C4-2B (cell line): ENCODE results near the gene ADCY9.

ENCODE experiments used
- ZFX ChIP-seq: fragments of 450-650 bp; IDR thresholded peaks from 2 replicates; pipeline ENCODE4 v1.6.1; 2017
- TF ChIP-seq, protein P1 (sequence below): fragments of 450-650 bp; conservative IDR thresholded peaks from 2 replicates; pipeline ENCODE4 v1.5.1; 2017; ENCODE audit warnings: mild to moderate bottlenecking

DNA sequence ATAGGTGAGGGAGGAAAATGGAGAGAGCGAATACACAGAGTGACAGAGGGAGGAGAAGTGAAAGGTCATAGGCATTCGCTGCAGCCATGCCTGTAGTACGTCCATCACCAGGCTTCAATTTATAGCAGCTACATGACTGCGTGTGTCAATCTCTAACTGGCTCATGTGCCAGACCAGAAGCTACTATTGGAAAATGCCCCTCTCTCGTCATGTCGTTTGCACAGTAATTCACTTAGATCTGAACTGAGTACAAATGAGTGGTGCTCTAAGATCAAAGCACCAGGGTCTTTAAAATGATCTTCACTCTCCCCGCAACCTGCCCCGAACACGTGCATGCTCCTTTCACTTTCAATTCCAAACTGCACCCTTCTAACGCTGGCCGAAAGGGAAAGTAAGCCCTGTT, 51.3 kb downstream of the ADCY9 start:
- TF ChIP-seq, protein P1, sequence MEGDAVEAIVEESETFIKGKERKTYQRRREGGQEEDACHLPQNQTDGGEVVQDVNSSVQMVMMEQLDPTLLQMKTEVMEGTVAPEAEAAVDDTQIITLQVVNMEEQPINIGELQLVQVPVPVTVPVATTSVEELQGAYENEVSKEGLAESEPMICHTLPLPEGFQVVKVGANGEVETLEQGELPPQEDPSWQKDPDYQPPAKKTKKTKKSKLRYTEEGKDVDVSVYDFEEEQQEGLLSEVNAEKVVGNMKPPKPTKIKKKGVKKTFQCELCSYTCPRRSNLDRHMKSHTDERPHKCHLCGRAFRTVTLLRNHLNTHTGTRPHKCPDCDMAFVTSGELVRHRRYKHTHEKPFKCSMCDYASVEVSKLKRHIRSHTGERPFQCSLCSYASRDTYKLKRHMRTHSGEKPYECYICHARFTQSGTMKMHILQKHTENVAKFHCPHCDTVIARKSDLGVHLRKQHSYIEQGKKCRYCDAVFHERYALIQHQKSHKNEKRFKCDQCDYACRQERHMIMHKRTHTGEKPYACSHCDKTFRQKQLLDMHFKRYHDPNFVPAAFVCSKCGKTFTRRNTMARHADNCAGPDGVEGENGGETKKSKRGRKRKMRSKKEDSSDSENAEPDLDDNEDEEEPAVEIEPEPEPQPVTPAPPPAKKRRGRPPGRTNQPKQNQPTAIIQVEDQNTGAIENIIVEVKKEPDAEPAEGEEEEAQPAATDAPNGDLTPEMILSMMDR = no peak
- no peak for TF ChIP-seq ZFX
